HepG2 (cell line): ENCODE measurements around the gene CALN1.

ENCODE experiments used
- CC2D1A ChIP-seq: sonication (generic); formaldehyde crosslinking; IDR thresholded peaks from 2 replicates; pipeline ENCODE4 v1.8.1; 2023; ENCODE audit warnings: mild to moderate bottlenecking, missing genetic modification reagents
- TFAP4 ChIP-seq: sonication (generic); IDR thresholded peaks from 2 replicates; pipeline ENCODE4 v1.6.1; 2016; ENCODE audit warnings: low read depth, borderline replicate concordance
- ZMYM2 ChIP-seq: sonication (generic); formaldehyde crosslinking; IDR thresholded peaks from 2 replicates; pipeline ENCODE4 v1.8.0; 2022; ENCODE audit warnings: mild to moderate bottlenecking, missing genetic modification reagents
- TF ChIP-seq, protein P1 (sequence below): sonication (generic); formaldehyde crosslinking; IDR thresholded peaks from 2 replicates; pipeline ENCODE4 v1.4.0; 2020; ENCODE audit warnings: missing genetic modification reagents

DNA sequence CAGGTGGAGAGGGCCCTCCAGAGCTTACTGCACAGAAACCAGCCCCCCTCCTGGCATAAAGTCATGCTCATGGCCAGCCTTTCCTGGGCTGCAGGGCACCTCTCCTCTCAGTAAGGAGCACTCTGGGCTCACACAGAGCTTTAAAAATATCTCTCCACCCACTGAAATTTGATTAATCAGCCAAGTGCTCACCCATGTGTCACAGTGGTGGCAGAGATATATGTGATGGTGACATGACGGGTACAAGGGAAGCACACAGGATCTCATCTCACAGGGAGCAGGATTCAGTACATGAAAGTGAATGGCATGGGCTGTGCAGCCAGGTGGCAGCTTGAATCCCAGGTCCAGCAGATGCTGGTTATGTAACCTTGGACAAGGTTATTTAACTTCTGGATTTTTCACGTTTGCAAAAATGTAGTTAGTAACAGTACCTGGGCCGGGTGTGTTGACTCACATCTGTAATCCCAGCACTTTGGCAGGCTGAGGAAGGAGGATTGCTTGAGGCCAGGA lies 144.8 kb downstream of the CALN1 start:
- no peak for TF ChIP-seq CC2D1A (CRISPR knock-in tag)
- no peak for TF ChIP-seq ZMYM2 (CRISPR knock-in tag)
- TF ChIP-seq TFAP4 = no peak
- TF ChIP-seq, protein P1, sequence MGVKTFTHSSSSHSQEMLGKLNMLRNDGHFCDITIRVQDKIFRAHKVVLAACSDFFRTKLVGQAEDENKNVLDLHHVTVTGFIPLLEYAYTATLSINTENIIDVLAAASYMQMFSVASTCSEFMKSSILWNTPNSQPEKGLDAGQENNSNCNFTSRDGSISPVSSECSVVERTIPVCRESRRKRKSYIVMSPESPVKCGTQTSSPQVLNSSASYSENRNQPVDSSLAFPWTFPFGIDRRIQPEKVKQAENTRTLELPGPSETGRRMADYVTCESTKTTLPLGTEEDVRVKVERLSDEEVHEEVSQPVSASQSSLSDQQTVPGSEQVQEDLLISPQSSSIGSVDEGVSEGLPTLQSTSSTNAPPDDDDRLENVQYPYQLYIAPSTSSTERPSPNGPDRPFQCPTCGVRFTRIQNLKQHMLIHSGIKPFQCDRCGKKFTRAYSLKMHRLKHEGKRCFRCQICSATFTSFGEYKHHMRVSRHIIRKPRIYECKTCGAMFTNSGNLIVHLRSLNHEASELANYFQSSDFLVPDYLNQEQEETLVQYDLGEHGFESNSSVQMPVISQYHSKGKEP = no peak
